HAP-1 (cell line): ENCODE measurements around the gene ZNF324.
"Not testable (repeated sequence)": the region's sequence is repeated elsewhere in the genome, so short reads cannot be mapped to it uniquely, and the experiment has no call there.

ENCODE experiments used
- DNase-seq, 2 experiments: peaks; one replicate each; pipeline ENCODE4 v3.0.0-alpha.2; 2016 to 2020; ENCODE audit warnings: low spot score in 2 of 2
- H3K27me3 ChIP-seq: fragments of 250-450 bp; sonication (Bioruptor Pico); 2 replicates; pipeline ENCODE4 v1.5.1; 2020; ENCODE audit warnings: low read depth, mild to moderate bottlenecking, moderate library complexity
- H3K36me3 ChIP-seq: fragments of 250-450 bp; sonication (Bioruptor Pico); replicated peaks from 2 replicates; pipeline ENCODE4 v1.5.1; 2020; ENCODE audit warnings: mild to moderate bottlenecking
- H3K4me1 ChIP-seq: fragments of 250-450 bp; sonication (Bioruptor Pico); 2 replicates; pipeline ENCODE4 v1.5.1; 2020; ENCODE audit warnings: mild to moderate bottlenecking
- H3K4me3 ChIP-seq: fragments of 250-450 bp; sonication (Bioruptor Pico); 2 replicates; pipeline ENCODE4 v1.5.1; 2020; ENCODE audit warnings: mild to moderate bottlenecking, moderate library complexity
- H3K9me3 ChIP-seq: fragments of 250-450 bp; sonication (Bioruptor Pico); 2 replicates; pipeline ENCODE4 v1.5.1; 2020; ENCODE audit warnings: mild to moderate bottlenecking, moderate library complexity
- in situ Hi-C: fragments of 300-500 bp; cut with MboI; formaldehyde crosslinking; loops from 3 replicates; pipeline ENCODE4 v1.14.3; 2020; ENCODE audit warnings: low sequenced_read_pairs, inconsistent platforms, mixed read lengths

ZNF324 gene

GRCh38 chr19:58477130-58477529 lies 10.2 kb downstream of the ZNF324 start:
- peaks cover 9% of the 10 kb centered on the region for H3K4me1 ChIP-seq
- H3K9me3 ChIP-seq, result no peaks in the 10 kb centered on the region
- peaks cover 15% of the 10 kb centered on the region for H3K36me3 ChIP-seq
- in situ Hi-C loops, result no loop called here
- no peak overlapping the region for H3K4me3 ChIP-seq
- no peaks in the 10 kb centered on the region for H3K27me3 ChIP-seq
- DNase-seq, result no peak

- in situ Hi-C loops, result no loop called here
- H3K4me3 ChIP-seq, result no peak overlapping the region
- H3K9me3 ChIP-seq, result no peaks in the 10 kb centered on the region
- H3K27me3 ChIP-seq, result no peaks in the 10 kb centered on the region
- DNase-seq, result no peak
- peaks cover 9% of the 10 kb centered on the region for H3K4me1 ChIP-seq
- peaks cover 8% of the 10 kb centered on the region for H3K36me3 ChIP-seq
Observed at GRCh38 chr19:58477871-58478270, 11.0 kb downstream of the ZNF324 start.

- no peaks in the 10 kb centered on the region for H3K9me3 ChIP-seq
- H3K4me1 ChIP-seq, result peaks cover 9% of the 10 kb centered on the region
- H3K4me3 ChIP-seq, result no peak overlapping the region
- in situ Hi-C loops, result no loop called here
- H3K27me3 ChIP-seq, result no peaks in the 10 kb centered on the region
- DNase-seq, result no peak
- H3K36me3 ChIP-seq, result peaks cover 5% of the 10 kb centered on the region; the same call in 1 of the 2 replicates
Observed at GRCh38 chr19:58479303-58479702, 12.4 kb downstream of the ZNF324 start.

GRCh38 chr19:58479736-58480480 lies 13.0 kb downstream of the ZNF324 start:
- Histone ChIP-seq H3K4me1 (peaks cover 9% of the 10 kb centered on the region), H3K36me3 (0 out of 2 replicates have a peak, but pooled peaks cover 5% of the 10 kb centered on the region), H3K27me3 (no peaks in the 10 kb centered on the region), H3K4me3 (no peak overlapping the region), H3K9me3 (no peaks in the 10 kb centered on the region)
- no peak for DNase-seq
- in situ Hi-C loops, result no loop called here

GRCh38 chr19:58480481-58480830 lies 13.6 kb downstream of the ZNF324 start:
- 0 out of 2 replicates have a peak, but pooled peaks cover 5% of the 10 kb centered on the region for H3K36me3 ChIP-seq
- in situ Hi-C loops, result no loop called here
- no peak overlapping the region for H3K4me3 ChIP-seq
- peaks cover 6% of the 10 kb centered on the region for H3K4me1 ChIP-seq
- no peaks in the 10 kb centered on the region for H3K27me3 ChIP-seq
- no peaks in the 10 kb centered on the region for H3K9me3 ChIP-seq
- DNase-seq, result no peak

- H3K4me1 ChIP-seq, result peaks cover 6% of the 10 kb centered on the region; the same call in 1 of the 2 replicates
- DNase-seq, result no peak
- H3K36me3 ChIP-seq, result 0 out of 2 replicates have a peak, but pooled peaks cover 5% of the 10 kb centered on the region
- H3K27me3 ChIP-seq, result no peaks in the 10 kb centered on the region
- in situ Hi-C loops, result no loop called here
- H3K4me3 ChIP-seq, result no peak overlapping the region
- H3K9me3 ChIP-seq, result no peaks in the 10 kb centered on the region
Observed at GRCh38 chr19:58480831-58481230, 14.0 kb downstream of the ZNF324 start.

GRCh38 chr19:58482372-58482771 lies 15.5 kb downstream of the ZNF324 start:
- in situ Hi-C loops, result no loop called here
- Histone ChIP-seq H3K4me1 (no peaks in the 10 kb centered on the region), H3K9me3 (no peaks in the 10 kb centered on the region), H3K4me3 (no peak overlapping the region), H3K27me3 (no peaks in the 10 kb centered on the region), H3K36me3 (0 out of 2 replicates have a peak, but pooled peaks cover 5% of the 10 kb centered on the region)
- no peak for DNase-seq

DNA sequence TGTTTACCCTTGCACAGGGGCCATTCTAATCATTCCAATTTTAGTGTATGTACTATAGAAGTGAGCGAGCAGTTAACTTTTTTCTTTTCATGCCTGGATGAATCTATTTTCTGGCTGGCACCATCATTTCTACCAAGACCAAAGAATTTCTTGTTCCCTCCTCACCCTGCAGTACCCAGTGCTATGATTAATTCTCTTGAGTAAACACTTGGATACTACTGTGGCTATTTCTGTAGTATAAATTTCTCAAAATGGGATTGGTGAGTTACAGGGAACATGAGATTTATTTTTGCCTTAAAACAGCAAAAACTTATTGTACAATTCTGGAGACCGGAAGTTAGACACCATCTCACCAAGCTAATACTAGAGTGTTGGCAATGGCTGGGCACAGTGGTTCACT lies 16.9 kb downstream of the ZNF324 start:
- Histone ChIP-seq H3K4me3 (no peak overlapping the region), H3K4me1 (no peaks in the 10 kb centered on the region), H3K36me3 (0 out of 2 replicates have a peak, but pooled peaks cover 5% of the 10 kb centered on the region), H3K9me3 (no peaks in the 10 kb centered on the region), H3K27me3 (no peaks in the 10 kb centered on the region)
- in situ Hi-C loops, result no loop called here
- no peak for DNase-seq

DNA sequence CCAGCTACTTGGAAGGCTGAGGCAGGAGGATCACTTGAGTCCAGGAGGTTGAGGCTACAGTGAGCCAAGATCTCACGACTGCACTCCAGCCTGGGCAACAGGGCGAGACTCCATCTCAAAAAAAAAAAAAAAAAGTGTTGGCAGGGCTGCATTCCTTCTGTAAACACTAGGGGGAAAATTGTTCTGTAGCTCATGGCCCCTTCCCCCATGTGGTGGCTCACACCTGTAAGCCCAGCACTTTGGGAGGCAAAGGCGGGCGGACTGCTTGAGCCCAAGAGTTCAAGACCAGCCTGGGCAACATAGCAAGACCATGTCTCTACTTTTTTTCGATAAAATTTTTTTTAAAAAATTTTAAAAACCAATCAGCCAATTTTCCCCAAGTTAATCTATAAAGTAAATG lies 17.5 kb downstream of the ZNF324 start:
- H3K36me3 ChIP-seq, in situ Hi-C loops, H3K4me3 ChIP-seq, H3K9me3 ChIP-seq, H3K27me3 ChIP-seq, DNase-seq, H3K4me1 ChIP-seq: not testable (repeated sequence)

DNA sequence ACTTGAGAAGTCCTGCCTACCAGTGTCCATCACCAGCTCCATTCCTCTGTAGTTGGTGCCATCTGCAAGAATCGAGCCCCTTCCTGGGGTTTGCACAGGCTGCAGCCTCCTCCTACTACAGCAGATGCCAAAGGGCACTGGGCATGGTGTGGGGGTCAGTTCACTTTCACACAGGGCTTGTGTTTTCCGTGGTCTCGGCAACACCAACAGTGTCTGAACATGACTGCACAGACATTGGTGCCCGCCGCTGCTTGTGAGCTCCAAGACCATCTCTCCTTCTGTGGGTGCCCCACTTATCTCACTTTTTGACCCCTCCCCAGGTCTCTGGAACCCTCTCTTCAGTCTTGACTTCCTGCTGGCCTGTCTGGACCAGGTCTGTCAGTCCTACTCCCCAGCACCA lies 24.5 kb downstream of the ZNF324 start:
- no peaks in the 10 kb centered on the region for H3K4me1 ChIP-seq
- in situ Hi-C loops, result no loop called here

DNA sequence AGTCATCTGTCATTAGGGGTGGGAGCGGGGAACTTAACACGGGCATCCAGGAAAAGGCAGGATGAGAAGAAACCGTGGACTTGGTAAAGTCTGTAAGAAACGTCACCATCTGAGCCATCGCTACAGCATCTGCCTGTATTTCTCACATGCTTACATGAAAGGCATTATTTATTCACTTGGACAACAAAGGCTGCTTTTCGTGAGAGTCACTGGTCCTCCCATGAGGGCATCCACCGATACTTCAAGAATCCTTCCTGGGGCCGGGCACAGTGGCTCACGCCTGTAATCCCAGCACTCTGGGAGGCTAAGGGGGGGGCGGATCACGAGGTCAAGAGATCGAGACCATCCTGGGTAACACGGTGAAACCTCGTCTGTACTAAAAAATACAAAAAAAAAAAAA lies 25.4 kb downstream of the ZNF324 start:
- no peaks in the 10 kb centered on the region for H3K36me3 ChIP-seq
- in situ Hi-C loops, result no loop called here

More for the DNA sequence above, 24.5 kb downstream of the ZNF324 start:
- Histone ChIP-seq H3K9me3 (no peaks in the 10 kb centered on the region), H3K4me3 (no peak overlapping the region), H3K36me3 (no peaks in the 10 kb centered on the region), H3K27me3 (no peaks in the 10 kb centered on the region)
- no peak for DNase-seq

GRCh38 chr19:58497634-58498170 lies 30.8 kb downstream of the ZNF324 start:
- Histone ChIP-seq H3K9me3 (no peaks in the 10 kb centered on the region), H3K4me1 (peaks cover 13% of the 10 kb centered on the region), H3K27me3 (no peaks in the 10 kb centered on the region), H3K4me3 (no peak overlapping the region), H3K36me3 (no peaks in the 10 kb centered on the region)
- in situ Hi-C loops, result no loop called here
- DNase-seq, result no peak

More for the DNA sequence above, 25.4 kb downstream of the ZNF324 start:
- H3K27me3 ChIP-seq, result no peaks in the 10 kb centered on the region
- DNase-seq, result no peak
- H3K4me3 ChIP-seq, result no peak overlapping the region
- no peaks in the 10 kb centered on the region for H3K9me3 ChIP-seq
- no peaks in the 10 kb centered on the region for H3K4me1 ChIP-seq

DNA sequence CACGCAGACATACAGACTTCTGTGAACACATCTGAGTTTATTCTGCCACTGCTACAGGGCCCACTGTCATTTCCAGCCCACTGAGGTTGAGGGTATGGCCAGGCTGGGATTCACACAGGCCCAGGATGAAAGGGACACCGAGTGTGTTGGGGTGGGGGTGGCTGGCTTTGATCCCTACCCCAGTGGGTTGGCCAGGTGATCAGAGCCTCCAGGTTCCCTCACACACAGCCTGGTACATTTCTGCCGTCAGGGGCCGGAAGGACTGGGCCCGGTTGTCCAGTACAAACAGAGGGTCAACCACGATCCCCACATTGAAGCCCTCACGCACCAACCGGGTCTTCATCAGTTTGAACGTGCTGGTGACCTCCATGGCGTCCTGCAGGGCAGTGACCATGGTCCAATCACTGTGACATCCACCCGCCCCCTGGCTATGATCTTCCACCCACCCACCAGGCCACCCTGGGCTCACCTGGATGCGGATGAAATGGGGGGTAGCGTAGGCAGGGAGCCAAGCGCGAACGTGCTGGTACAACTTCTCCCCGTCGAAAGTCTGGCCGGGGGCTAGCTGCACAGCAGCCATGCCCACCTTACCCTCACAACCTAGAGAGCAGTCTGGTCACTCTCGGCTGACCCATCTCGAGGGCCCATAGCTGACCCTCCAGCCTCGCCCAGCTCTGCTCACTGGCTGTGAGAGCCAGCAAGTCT lies 31.6 kb downstream of the ZNF324 start:
- in situ Hi-C loops, result no loop called here
- H3K4me3 ChIP-seq, result peak overlapping the region; percentile 46
- H3K9me3 ChIP-seq, result no peaks in the 10 kb centered on the region
- DNase-seq, result no peak
- no peaks in the 10 kb centered on the region for H3K27me3 ChIP-seq
- peaks cover 13% of the 10 kb centered on the region for H3K4me1 ChIP-seq
- no peaks in the 10 kb centered on the region for H3K36me3 ChIP-seq
